Astrocyte of the cerebellum (primary cell): ENCODE results near the gene HEPN1.
A peak's percentile ranks its signal among the peaks of the same experiment; 100 is the strongest.

ENCODE experiments used
- DNase-seq: peaks from one replicate; pipeline ENCODE4 v3.0.0-alpha.2; 2011; ENCODE audit warnings: low read depth
- H3K4me3 ChIP-seq: 2 replicates; pipeline ENCODE4 v1.5.1; 2011; ENCODE audit warnings: mild to moderate bottlenecking, low read depth, low read length, moderate library complexity
- CTCF ChIP-seq: IDR thresholded peaks from 2 replicates; pipeline ENCODE4 v1.5.1; 2012; ENCODE audit warnings: low read length, low read depth, moderate library complexity, mild to moderate bottlenecking; ENCODE audit errors: missing control alignments
- in situ Hi-C: cut with HindIII; loops from 2 replicates; pipeline ENCODE4 v1.10.0; 2017; ENCODE audit warnings: low sequenced_read_pairs

Gene HEPN1

GRCh38 chr11:124874571-124875255, 44.3 kb upstream of the HEPN1 start:
- DNase-seq, result no peak
- H3K4me3 ChIP-seq, result no peak overlapping the region
- in situ Hi-C loops, result no loop called here
- TF ChIP-seq CTCF, result no peak

- peak overlapping the region; percentile 56 for H3K4me3 ChIP-seq
- DNase-seq, result no peak
- in situ Hi-C loops, result no loop called here
- no peak for TF ChIP-seq CTCF
Observed at GRCh38 chr11:124875401-124875800, 43.6 kb upstream of the HEPN1 start.

- DNase-seq, result peak; percentile 91
- H3K4me3 ChIP-seq, result peak overlapping the region; percentile 56
- in situ Hi-C loops, result no loop called here
- TF ChIP-seq CTCF, result peak; percentile 60
Observed at GRCh38 chr11:124875943-124876817, 42.9 kb upstream of the HEPN1 start.

GRCh38 chr11:124876818-124877630, 42.0 kb upstream of the HEPN1 start:
- H3K4me3 ChIP-seq, result peak overlapping the region; percentile 56
- in situ Hi-C loops, result no loop called here
- no peak for TF ChIP-seq CTCF
- no peak for DNase-seq

- DNase-seq, result no peak
- peak overlapping the region; percentile 56 for H3K4me3 ChIP-seq
- in situ Hi-C loops, result no loop called here
- TF ChIP-seq CTCF, result no peak
Observed at GRCh38 chr11:124877631-124877909, 41.5 kb upstream of the HEPN1 start.
